HS-5 (cell line): ENCODE measurements around the gene ZNF584.
A peak's percentile ranks its signal among the peaks of the same experiment; 100 is the strongest.
"Not testable (repeated sequence)": the region's sequence is repeated elsewhere in the genome, so short reads cannot be mapped to it uniquely, and the experiment has no call there.

Experiments
- DNase-seq: peaks from one replicate; pipeline ENCODE4 v3.0.0-alpha.2; 2012; ENCODE audit warnings: low read depth

The ZNF584 gene

GRCh38 chr19:58403920-58404478 lies 4.5 kb upstream of the ZNF584 start:
- DNase-seq, result not testable (repeated sequence)

GRCh38 chr19:58406818-58407657 lies 1.4 kb upstream of the ZNF584 start:
- DNase-seq, result no peak

- DNase-seq, result no peak
Observed at GRCh38 chr19:58407658-58408151, 744 bp upstream of the ZNF584 start.

GRCh38 chr19:58409010-58409790 lies 751 bp downstream of the ZNF584 start:
- DNase-seq, result no peak

- no peak for DNase-seq
Observed at GRCh38 chr19:58416604-58417003, 8.2 kb downstream of the ZNF584 start.

- no peak for DNase-seq
Observed at GRCh38 chr19:58417071-58417470, 8.6 kb downstream of the ZNF584 start.

GRCh38 chr19:58428617-58429016 lies 20.2 kb downstream of the ZNF584 start:
- no peak for DNase-seq

GRCh38 chr19:58429745-58430144 lies 21.3 kb downstream of the ZNF584 start:
- DNase-seq, result no peak

GRCh38 chr19:58434217-58434616 lies 25.8 kb downstream of the ZNF584 start:
- no peak for DNase-seq

GRCh38 chr19:58439576-58440554 lies 31.4 kb downstream of the ZNF584 start, which contains the start of gene ZNF132:
Gene ZNF132 (minus strand): TSS chr19:58440153. CDS start chr19:58439821, 332 bp downstream.
- peak; percentile 79 for DNase-seq

GRCh38 chr19:58440556-58440955 lies 32.1 kb downstream of the ZNF584 start:
- DNase-seq, result no peak

- DNase-seq, result not testable (repeated sequence)
Observed at GRCh38 chr19:58442986-58443385, 34.5 kb downstream of the ZNF584 start.

GRCh38 chr19:58448860-58449259 lies 40.4 kb downstream of the ZNF584 start:
- DNase-seq, result not testable (repeated sequence)

GRCh38 chr19:58449980-58450379 lies 41.5 kb downstream of the ZNF584 start:
- DNase-seq, result not testable (repeated sequence)

- DNase-seq, result no peak
Observed at GRCh38 chr19:58450856-58451357, 42.5 kb downstream of the ZNF584 start.

- peak; percentile 45 for DNase-seq
Observed at GRCh38 chr19:58451358-58452101, 43.1 kb downstream of the ZNF584 start, which contains the start of gene ZNF324B. Gene ZNF324B (plus strand): TSS chr19:58451622. CDS start chr19:58453702, 2,080 bp downstream.

- DNase-seq, result no peak
Observed at GRCh38 chr19:58453743-58454142, 45.3 kb downstream of the ZNF584 start.

- DNase-seq, result no peak
Observed at GRCh38 chr19:58455306-58455705, 46.9 kb downstream of the ZNF584 start.

- DNase-seq, result no peak
Observed at GRCh38 chr19:58456111-58456510, 47.7 kb downstream of the ZNF584 start.

GRCh38 chr19:58460039-58460438 lies 51.6 kb downstream of the ZNF584 start:
- DNase-seq, result no peak
